Pancreas (tissue), 10 donors: Measurements from ENCODE around the gene HSP90AB1. TPM values are rescaled to one million over a fixed set of nuclear protein-coding genes. Genes with fewer than 3 reads are reported as not detected.

Source experiments
- ATAC-seq, 4 donors: fragments of 200-7000 bp; cut with Tn5 transposase; one replicate each; pipeline versions ENCODE4 v1.8.0 to v1.9.1; 2020; ENCODE audit warnings: mild to moderate bottlenecking in 4 of 4, moderate library complexity in 4 of 4
- DNase-seq, 6 donors: peaks; one replicate each; pipeline ENCODE4 v3.0.0-alpha.2; 2020
- FAIRE-seq: peaks from 2 replicates; lab custom pipeline; 2012; peaks lifted over from hg19 to GRCh38; lab: Jason Lieb, UNC
- H3K27ac ChIP-seq, 4 donors: fragments of 200-600 bp; sonication (generic); 1 replicate in 3 of 4; 2 replicates in 1 of 4; pipeline versions ENCODE4 v1.5.0 to v1.8.0; 2020
- H3K27me3 ChIP-seq, 4 donors: fragments of 200-600 bp; one replicate each; pipeline ENCODE4 v1.8.0; 2021
- H3K36me3 ChIP-seq, 3 donors: fragments of 200-600 bp; sonication (generic) in 1 of 3; one replicate each; pipeline versions ENCODE4 v1.5.0 to v1.8.0; 2020 to 2021
- H3K4me1 ChIP-seq, 3 donors: fragments of 200-600 bp; one replicate each; pipeline ENCODE4 v1.8.0; 2021
- H3K4me3 ChIP-seq, 4 donors: fragments of 200-600 bp; sonication (generic) in 2 of 4; one replicate each; pipeline versions ENCODE4 v1.5.0 to v1.8.0; 2020 to 2021
- H3K9me3 ChIP-seq, 4 donors: fragments of 200-600 bp; one replicate each; pipeline ENCODE4 v1.8.0; 2021
- CTCF ChIP-seq, 4 donors: fragments of 200-600 bp; sonication (generic) in 3 of 4; IDR thresholded peaks; one replicate each; pipeline versions ENCODE4 v1.5.0 to v1.8.0; 2021; ENCODE audit warnings: antibody characterized with exemption in 4 of 4
- WGBS, 2 donors: extraction: QIAGEN DNeasy Blood & Tissue Kit; methylation state at CpG; one replicate each; pipeline ENCODE4 v1.1.7; 2013; 5-methylcytosine and 5-hydroxymethylcytosine counted together
- intact Hi-C, 3 donors: fragments of 100-400 bp; cut with DNase I; formaldehyde crosslinking; loops; one replicate each; pipeline versions ENCODE4 v1.11.1 to v1.14.2; 2022
- polyA plus RNA-seq, 2 donors: library from polyadenylated mRNA; stranded (reverse); fragments of 200-250 nt; gene quantifications; one replicate each; pipeline ENCODE4 v1.2.3, GENCODE V29; 2013
- total RNA-seq, 6 donors: library from RNA; stranded (reverse); fragmentation: NEBNext Ultra II Directional in 4 of 6; extraction: Animal tissue kit (Norgen Biotek cat#: 25700) in 4 of 6; gene quantifications; one replicate each; pipeline versions ENCODE4 v1.2.1 to v1.2.4, GENCODE V29; 2021 to 2023
- donor health status: healthy with polysubstance abuse.
- donor health status: DM: no; HTN: no; CAD: no; lungs with moderate emphysema.
- donor health status: DM: no; HTN: no; CAD: no.
- donor health status: control.
- donor health status: control.
- donor health status: Bipolar disorder and iron deficiency.
- donor health status: DM: yes; HTN: yes; CAD: no.
- donor health status: DM: no; HTN: no; CAD: no.
- donor health status: DM: no; HTN: no; CAD: no.
- donor health status: DM: yes; HTN: yes; CAD: no.

HSP90AB1 gene
- total and polyA plus RNA-seq, 8 donors: 145 to 577 (median 434) TPM

GRCh38 chr6:44245391-44245911, 1.4 kb upstream of the HSP90AB1 start:
- Histone ChIP-seq H3K9me3 (no peaks in the 10 kb centered on the region), H3K36me3 (peaks cover 4 to 16% (median 14%) of the 10 kb centered on the region in 3 donors), H3K4me1 (peaks cover 6 to 18% (median 17%) of the 10 kb centered on the region in 3 donors), H3K27me3 (no peaks in the 10 kb centered on the region), H3K27ac (peak overlapping the region; percentile 85 to 100 (median 98)), H3K4me3 (peak overlapping the region in 3 of 4 donors; percentile 62 to 89 (median 83))
- TF ChIP-seq CTCF (IDR thresholded peaks at IDR 0.05): no peak
- DNase-seq (no peak), FAIRE-seq (no peak), ATAC-seq (no peak)
- WGBS, 2 donors: 65 to 67% methylated on average over 12 of the region's 12 CpGs
- intact Hi-C loops: no loop called here

GRCh38 chr6:44245912-44246662, 814 bp upstream of the HSP90AB1 start:
- Histone ChIP-seq H3K27me3 (no peaks in the 10 kb centered on the region), H3K36me3 (peaks cover 5 to 23% (median 21%) of the 10 kb centered on the region in 3 donors), H3K9me3 (no peaks in the 10 kb centered on the region), H3K4me3 (peak overlapping the region; percentile 62 to 89 (median 84)), H3K27ac (peak overlapping the region; percentile 85 to 100 (median 98)), H3K4me1 (peaks cover 6 to 20% (median 17%) of the 10 kb centered on the region in 3 donors)
- no peak for TF ChIP-seq CTCF (IDR thresholded peaks at IDR 0.05)
- no peak for FAIRE-seq
- WGBS, 2 donors: 0 to 1% methylated on average over 61 to 62 of the region's 62 CpGs
- intact Hi-C loops: no loop called here
- peak; percentile 89 to 97 (median 92) for DNase-seq
- peak; percentile 75 to 84 (median 76) for ATAC-seq

- DNase-seq (peak; percentile 83 to 92 (median 87)), ATAC-seq (peak; percentile 45 to 63 (median 54)), FAIRE-seq (no peak)
- Histone ChIP-seq H3K36me3 (peaks cover 11 to 38% (median 34%) of the 10 kb centered on the region in 3 donors), H3K27ac (peak overlapping the region; percentile 85 to 100 (median 98)), H3K4me3 (peak overlapping the region; percentile 62 to 89 (median 84)), H3K4me1 (peaks cover 6 to 26% (median 17%) of the 10 kb centered on the region in 3 donors), H3K9me3 (no peaks in the 10 kb centered on the region), H3K27me3 (no peaks in the 10 kb centered on the region)
- TF ChIP-seq CTCF (IDR thresholded peaks at IDR 0.05): no peak
- WGBS, 2 donors: 1% methylated on average over 51 to 52 of the region's 52 CpGs
- intact Hi-C loops: no loop called here
Observed at GRCh38 chr6:44247338-44248302, 719 bp downstream of the HSP90AB1 start.

- no peak for TF ChIP-seq CTCF (IDR thresholded peaks at IDR 0.05)
Observed at GRCh38 chr6:44248579-44248978, 1.7 kb downstream of the HSP90AB1 start.

More at GRCh38 chr6:44248579-44248978, 1.7 kb downstream of the HSP90AB1 start:
- 5 to 8% methylated on average over 1 of the region's 1 CpG for WGBS, 2 donors
- Histone ChIP-seq H3K4me1 (peaks cover 6 to 26% (median 17%) of the 10 kb centered on the region in 3 donors), H3K27ac (peak overlapping the region in 2 of 4 donors; percentile 100), H3K9me3 (no peaks in the 10 kb centered on the region), H3K4me3 (peak overlapping the region in 3 of 4 donors; percentile 62 to 89 (median 83)), H3K27me3 (no peaks in the 10 kb centered on the region), H3K36me3 (peaks cover 11 to 48% (median 42%) of the 10 kb centered on the region in 3 donors)
- DNase-seq: no peak
- no peak for ATAC-seq
- intact Hi-C loops: no loop called here
- no peak for FAIRE-seq
